IPS-20b (cell line): ENCODE measurements around the gene KCNK16.

Source experiments
- H3K27ac ChIP-seq: one replicate; pipeline ENCODE4 v1.5.1; 2013; ENCODE audit warnings: low read length
- H3K27me3 ChIP-seq: 2 replicates; pipeline ENCODE4 v1.6.1; 2013; ENCODE audit warnings: mild to moderate bottlenecking, low read length, inconsistent platforms; ENCODE audit not compliant: insufficient read depth
- H3K36me3 ChIP-seq: 2 replicates; pipeline ENCODE4 v1.6.1; 2013; ENCODE audit warnings: low read depth, mild to moderate bottlenecking, inconsistent platforms, low read length, moderate library complexity; ENCODE audit not compliant: insufficient read depth
- H3K4me1 ChIP-seq: 2 replicates; pipeline ENCODE4 v1.6.1; 2013; ENCODE audit warnings: mild to moderate bottlenecking, control low read depth, inconsistent platforms, low read length, moderate library complexity; ENCODE audit not compliant: insufficient read depth
- H3K4me3 ChIP-seq: 2 replicates; pipeline ENCODE4 v1.5.1; 2013; ENCODE audit warnings: mild to moderate bottlenecking, low read length, inconsistent platforms
- H3K9ac ChIP-seq: 2 replicates; pipeline ENCODE4 v1.6.1; 2013; ENCODE audit warnings: low read depth, mild to moderate bottlenecking, inconsistent platforms, low read length, moderate library complexity
- H3K9me3 ChIP-seq: 2 replicates; pipeline ENCODE4 v1.6.1; 2013; ENCODE audit warnings: mild to moderate bottlenecking, low read depth, low read length, inconsistent platforms; ENCODE audit not compliant: insufficient read depth

KCNK16 gene

DNA sequence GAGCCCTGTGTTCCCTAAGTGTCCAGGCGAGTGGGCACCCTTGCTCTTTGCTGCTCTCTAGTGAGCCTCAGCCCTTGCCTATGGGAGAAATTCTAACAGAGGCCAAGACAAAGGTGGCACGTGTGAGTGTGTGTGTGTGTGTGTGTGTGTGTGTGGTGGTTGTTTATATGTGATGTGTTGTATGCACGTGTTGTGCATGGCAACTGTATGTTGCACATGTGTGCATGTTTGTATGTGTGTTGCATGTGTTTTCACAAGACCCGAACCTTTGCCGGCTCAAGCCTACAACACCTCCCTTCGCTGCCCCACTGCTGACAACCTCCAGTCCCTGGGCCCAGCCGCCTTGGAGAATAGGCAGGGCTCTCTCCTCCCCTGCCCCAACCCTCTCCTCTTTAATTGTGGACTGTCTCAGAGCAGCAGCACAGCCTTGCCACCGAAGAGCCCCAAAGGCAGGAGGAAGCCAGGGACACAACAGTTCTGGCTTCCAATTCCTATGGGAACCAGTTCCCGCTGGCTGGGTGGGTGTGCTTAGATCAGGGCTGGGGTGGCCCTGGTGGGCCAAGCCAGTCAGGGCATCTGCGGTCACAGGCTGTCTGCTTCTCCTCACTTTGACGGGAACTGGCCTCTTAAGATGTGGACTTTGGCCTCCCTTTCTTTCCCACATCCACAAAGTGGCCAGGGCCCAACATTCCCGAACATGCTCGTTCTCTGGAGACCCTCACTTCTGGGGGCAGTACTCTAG is 2.7 kb downstream of the KCNK16 start:
- Histone ChIP-seq H3K27me3 (peaks cover 40% of the 10 kb centered on the region), H3K4me3 (no peak overlapping the region), H3K27ac (no peak overlapping the region), H3K9ac (no peak overlapping the region), H3K9me3 (no peaks in the 10 kb centered on the region), H3K36me3 (no peaks in the 10 kb centered on the region), H3K4me1 (no peaks in the 10 kb centered on the region)

DNA sequence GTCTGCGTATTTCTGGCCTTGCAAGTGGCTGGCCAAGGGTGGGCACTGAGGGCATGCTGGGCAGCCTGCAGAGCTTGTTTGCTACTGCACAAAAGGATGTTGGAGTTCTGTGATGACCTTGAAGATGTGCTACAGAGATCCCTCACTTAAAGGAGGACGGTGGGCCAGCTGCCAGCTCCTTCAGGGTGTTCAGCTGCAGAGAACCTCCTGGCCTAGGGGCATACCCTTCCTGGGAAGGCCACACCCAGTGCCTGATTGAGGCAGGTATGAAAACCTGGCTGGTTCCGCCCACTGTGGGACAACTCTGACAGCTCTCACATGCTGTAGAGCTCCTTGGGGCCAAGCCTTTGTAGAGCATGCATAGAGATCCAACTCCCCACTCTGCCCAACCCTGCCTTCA is 5.2 kb downstream of the KCNK16 start:
- Histone ChIP-seq H3K4me1 (no peaks in the 10 kb centered on the region), H3K4me3 (no peak overlapping the region), H3K27me3 (peaks cover 66% of the 10 kb centered on the region)

GRCh38 chr6:39314273-39314795 is 8.2 kb downstream of the KCNK16 start, which contains the start of gene KCNK17:
Gene KCNK17 (minus strand): TSS chr6:39314419. CDS start chr6:39314320, 99 bp downstream.
- Histone ChIP-seq H3K36me3 (no peaks in the 10 kb centered on the region), H3K9ac (peak within 1 kb of the TSS; percentile 13; the same call in 1 of the 2 replicates), H3K4me1 (no peaks in the 10 kb centered on the region), H3K27me3 (peaks cover 86% of the 10 kb centered on the region), H3K9me3 (no peaks in the 10 kb centered on the region), H3K4me3 (peak within 1 kb of the TSS; percentile 68), H3K27ac (no peak within 1 kb of the TSS)

More for the DNA sequence above, 5.2 kb downstream of the KCNK16 start:
- H3K9ac ChIP-seq: no peak overlapping the region
- H3K36me3 ChIP-seq: no peaks in the 10 kb centered on the region
- H3K9me3 ChIP-seq: no peaks in the 10 kb centered on the region
- no peak overlapping the region for H3K27ac ChIP-seq

GRCh38 chr6:39313526-39314272 is 8.8 kb downstream of the KCNK16 start:
- Histone ChIP-seq H3K9ac (peak overlapping the region; percentile 13; the same call in 1 of the 2 replicates), H3K4me1 (no peaks in the 10 kb centered on the region), H3K27ac (no peak overlapping the region), H3K9me3 (no peaks in the 10 kb centered on the region), H3K36me3 (no peaks in the 10 kb centered on the region), H3K27me3 (peaks cover 80% of the 10 kb centered on the region), H3K4me3 (peak overlapping the region; percentile 68)

- H3K4me1 ChIP-seq: no peaks in the 10 kb centered on the region
- H3K9me3 ChIP-seq: no peaks in the 10 kb centered on the region
- H3K4me3 ChIP-seq: peak overlapping the region; percentile 68; the same call in 1 of the 2 replicates
- H3K27ac ChIP-seq: no peak overlapping the region
- peak overlapping the region; percentile 13; the same call in 1 of the 2 replicates for H3K9ac ChIP-seq
- H3K36me3 ChIP-seq: no peaks in the 10 kb centered on the region
- peaks cover 74% of the 10 kb centered on the region for H3K27me3 ChIP-seq
Observed at GRCh38 chr6:39312912-39313525, 9.5 kb downstream of the KCNK16 start.

DNA sequence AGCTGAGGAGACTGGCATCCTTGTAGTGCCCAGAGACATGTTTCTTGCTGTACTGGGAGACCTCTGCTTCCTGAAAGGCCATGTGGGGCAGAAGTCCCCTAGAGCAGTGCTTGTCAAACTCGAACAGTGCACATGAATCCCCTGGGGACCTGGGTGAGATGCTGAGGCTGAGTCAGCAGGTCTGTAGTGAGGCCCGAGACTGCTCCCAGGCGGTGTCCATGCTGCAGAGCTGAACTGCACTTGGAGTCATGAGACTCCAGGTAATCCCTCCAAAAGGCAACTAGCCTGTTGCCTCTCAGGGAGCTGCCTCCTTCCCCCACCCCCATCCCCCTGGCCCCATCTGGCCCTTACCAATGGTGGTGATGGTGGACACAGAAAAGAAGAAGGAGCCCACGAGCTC is 12.0 kb downstream of the KCNK16 start:
- Histone ChIP-seq H3K27me3 (peaks cover 53% of the 10 kb centered on the region), H3K4me3 (no peak overlapping the region), H3K4me1 (no peaks in the 10 kb centered on the region), H3K36me3 (no peaks in the 10 kb centered on the region), H3K9ac (no peak overlapping the region), H3K27ac (no peak overlapping the region), H3K9me3 (no peaks in the 10 kb centered on the region)

DNA sequence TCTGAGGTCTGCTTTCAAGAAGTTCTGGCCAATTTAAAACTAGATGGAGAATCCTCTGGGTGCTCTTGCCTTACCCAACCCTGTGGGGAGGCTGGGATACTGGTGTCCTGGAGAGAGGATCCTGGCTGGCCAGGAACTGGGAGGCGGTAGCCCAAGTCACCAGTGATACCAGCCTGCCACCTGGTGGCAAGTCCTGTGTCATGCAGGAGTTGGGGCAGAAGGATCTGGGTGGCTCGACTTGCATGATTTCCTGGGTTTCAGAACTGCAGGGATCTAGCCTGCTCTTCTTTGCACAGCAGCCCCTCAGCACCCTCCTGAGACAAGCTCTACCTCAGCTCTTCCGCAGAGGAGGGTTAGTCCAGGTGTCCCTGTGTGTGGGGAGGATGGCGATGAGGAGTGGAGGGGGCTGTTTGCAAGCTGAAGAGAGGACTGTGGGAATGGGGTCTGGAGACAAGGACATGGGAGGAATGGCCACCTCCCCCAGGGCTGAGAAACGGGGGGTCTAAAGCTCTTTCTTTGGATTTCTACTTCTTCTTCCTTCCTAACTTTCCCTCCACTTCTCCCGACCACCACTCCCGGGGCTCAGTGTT is 12.5 kb downstream of the KCNK16 start:
- no peak overlapping the region for H3K9ac ChIP-seq

DNA sequence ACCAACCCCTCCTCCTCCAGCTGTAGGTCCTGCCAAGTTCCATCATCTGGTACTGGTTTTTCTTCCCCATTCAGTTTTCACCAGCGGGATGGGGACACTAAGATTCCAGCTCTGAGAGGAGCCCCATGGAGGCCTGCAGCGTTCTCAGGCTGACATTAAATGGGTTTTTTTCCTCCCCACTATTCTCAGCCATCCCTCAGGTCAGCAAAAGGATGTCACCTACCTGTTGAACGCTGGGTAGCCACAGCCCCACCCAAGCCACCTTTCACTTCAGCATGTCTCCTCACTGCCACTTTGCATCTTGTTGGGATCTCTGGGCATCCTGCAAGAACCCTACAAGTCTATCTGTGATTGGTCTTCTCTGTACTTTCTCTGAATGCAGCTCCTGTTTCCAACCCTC is 15.0 kb downstream of the KCNK16 start:
- Histone ChIP-seq H3K27ac (no peak overlapping the region), H3K9ac (no peak overlapping the region), H3K4me1 (no peaks in the 10 kb centered on the region), H3K36me3 (no peaks in the 10 kb centered on the region), H3K4me3 (no peak overlapping the region), H3K9me3 (no peaks in the 10 kb centered on the region), H3K27me3 (peaks cover 22% of the 10 kb centered on the region)

More for the DNA sequence above, 12.5 kb downstream of the KCNK16 start:
- no peaks in the 10 kb centered on the region for H3K36me3 ChIP-seq
- no peak overlapping the region for H3K4me3 ChIP-seq
- H3K4me1 ChIP-seq: no peaks in the 10 kb centered on the region
- no peaks in the 10 kb centered on the region for H3K9me3 ChIP-seq
- H3K27me3 ChIP-seq: peaks cover 48% of the 10 kb centered on the region
- no peak overlapping the region for H3K27ac ChIP-seq

DNA sequence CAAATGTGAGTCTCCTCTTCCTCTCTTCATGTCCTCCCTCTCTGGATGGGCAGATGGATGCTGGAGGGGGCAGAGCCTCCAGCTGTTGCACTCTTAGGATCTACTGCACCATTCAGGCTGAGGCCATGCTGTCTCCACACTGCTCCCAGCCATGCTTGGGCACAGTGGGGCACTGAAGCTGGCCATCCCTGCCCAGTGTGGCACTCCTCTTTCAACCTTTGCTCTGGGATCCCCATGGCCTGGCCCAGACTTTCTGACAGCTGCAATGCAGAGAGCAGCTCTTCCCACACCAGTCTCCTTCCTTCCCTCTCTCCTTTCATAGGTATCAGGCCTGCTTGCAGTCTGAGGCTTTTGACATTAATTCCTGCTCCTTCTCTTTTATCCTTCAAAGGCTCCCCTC is 17.6 kb downstream of the KCNK16 start:
- Histone ChIP-seq H3K36me3 (no peaks in the 10 kb centered on the region), H3K27me3 (no peaks in the 10 kb centered on the region), H3K4me3 (no peak overlapping the region), H3K9me3 (no peaks in the 10 kb centered on the region), H3K4me1 (peaks cover 3% of the 10 kb centered on the region; the same call in 1 of the 2 replicates), H3K9ac (no peak overlapping the region), H3K27ac (no peak overlapping the region)

- no peaks in the 10 kb centered on the region for H3K27me3 ChIP-seq
- no peak overlapping the region for H3K27ac ChIP-seq
- H3K9ac ChIP-seq: no peak overlapping the region
- H3K36me3 ChIP-seq: no peaks in the 10 kb centered on the region
- H3K4me1 ChIP-seq: peaks cover 3% of the 10 kb centered on the region; the same call in 1 of the 2 replicates
- H3K4me3 ChIP-seq: no peak overlapping the region
- no peaks in the 10 kb centered on the region for H3K9me3 ChIP-seq
Observed at GRCh38 chr6:39303425-39304153, 18.9 kb downstream of the KCNK16 start.
